ENCODE results near the gene OPCML.

- TF ChIP-seq, protein P1, sequence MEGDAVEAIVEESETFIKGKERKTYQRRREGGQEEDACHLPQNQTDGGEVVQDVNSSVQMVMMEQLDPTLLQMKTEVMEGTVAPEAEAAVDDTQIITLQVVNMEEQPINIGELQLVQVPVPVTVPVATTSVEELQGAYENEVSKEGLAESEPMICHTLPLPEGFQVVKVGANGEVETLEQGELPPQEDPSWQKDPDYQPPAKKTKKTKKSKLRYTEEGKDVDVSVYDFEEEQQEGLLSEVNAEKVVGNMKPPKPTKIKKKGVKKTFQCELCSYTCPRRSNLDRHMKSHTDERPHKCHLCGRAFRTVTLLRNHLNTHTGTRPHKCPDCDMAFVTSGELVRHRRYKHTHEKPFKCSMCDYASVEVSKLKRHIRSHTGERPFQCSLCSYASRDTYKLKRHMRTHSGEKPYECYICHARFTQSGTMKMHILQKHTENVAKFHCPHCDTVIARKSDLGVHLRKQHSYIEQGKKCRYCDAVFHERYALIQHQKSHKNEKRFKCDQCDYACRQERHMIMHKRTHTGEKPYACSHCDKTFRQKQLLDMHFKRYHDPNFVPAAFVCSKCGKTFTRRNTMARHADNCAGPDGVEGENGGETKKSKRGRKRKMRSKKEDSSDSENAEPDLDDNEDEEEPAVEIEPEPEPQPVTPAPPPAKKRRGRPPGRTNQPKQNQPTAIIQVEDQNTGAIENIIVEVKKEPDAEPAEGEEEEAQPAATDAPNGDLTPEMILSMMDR (conservative IDR thresholded peaks at IDR 0.05 in 1 of 2, IDR thresholded peaks at IDR 0.05 in 1 of 2; ENCODE audit: extremely low read depth in 1 of 2, insufficient read depth in 1 of 2, low read depth in 1 of 2, low read length in 2 of 2) = no peak
- TF ChIP-seq EZH2 (IDR thresholded peaks at IDR 0.05; ENCODE audit: borderline replicate concordance, low read length) = no peak
These were observed 1123.4 kb downstream of the OPCML start for GRCh38 chr11:132408877-132409276.

All from mammary epithelial cell (primary cell).